H1 (cell line): ENCODE measurements around the gene EPHA8. TPM values are rescaled to one million over a fixed set of nuclear protein-coding genes. Genes with fewer than 3 reads are reported as not detected.

ENCODE experiments used
- CTCF ChIA-PET: fragments of 300-600 bp; sonication (Branson Sonifier 250); formaldehyde crosslinking; loops from one replicate; lab custom pipeline; 2021; ENCODE audit not compliant: partially characterized antibody; lab: Charles Lee
- POLR2A ChIA-PET: fragments of 300-600 bp; sonication (Branson Sonifier 250); formaldehyde crosslinking; loops from one replicate; lab custom pipeline; 2021; ENCODE audit warnings: inconsistent platforms; ENCODE audit not compliant: partially characterized antibody; lab: Charles Lee
- DNase-seq, 2 experiments: peaks; one replicate each; pipeline versions ENCODE4 v3.0.0 to v3.0.0-alpha.2; 2010 to 2022; ENCODE audit warnings: low spot score in 2 of 2, low read depth in 1 of 2, mixed read lengths in 1 of 2
- FAIRE-seq: peaks from 2 replicates; lab custom pipeline; 2011; peaks lifted over from hg19 to GRCh38; lab: Jason Lieb, UNC
- H2AFZ ChIP-seq: 2 replicates; pipeline ENCODE4 v1.8.1; 2012; ENCODE audit warnings: low read length, inconsistent platforms
- H2AK5ac ChIP-seq: 2 replicates; pipeline ENCODE4 v1.6.1; 2013; ENCODE audit warnings: low read depth, low read length
- H2BK120ac ChIP-seq: replicated peaks from 2 replicates; pipeline ENCODE3; 2013; ENCODE audit warnings: low read depth, low read length, inconsistent platforms
- H2BK12ac ChIP-seq: 2 replicates; pipeline ENCODE4 v1.6.1; 2013; ENCODE audit warnings: low read depth, low read length
- H2BK15ac ChIP-seq: 2 replicates; pipeline ENCODE4 v1.6.1; 2013; ENCODE audit warnings: low read length
- H2BK20ac ChIP-seq: 2 replicates; pipeline ENCODE4 v1.6.1; 2013; ENCODE audit warnings: low read length
- H2BK5ac ChIP-seq: 2 replicates; pipeline ENCODE4 v1.6.1; 2013; ENCODE audit warnings: low read depth, low read length
- H3K14ac ChIP-seq: 2 replicates; pipeline ENCODE4 v1.6.1; 2013; ENCODE audit warnings: inconsistent platforms; ENCODE audit not compliant: insufficient read length
- H3K18ac ChIP-seq: 2 replicates; pipeline ENCODE4 v1.6.1; 2013; ENCODE audit warnings: low read length; ENCODE audit errors: extremely low read depth
- H3K23ac ChIP-seq: 2 replicates; pipeline ENCODE4 v1.6.1; 2013; ENCODE audit warnings: inconsistent platforms; ENCODE audit not compliant: insufficient read length
- H3K23me2 ChIP-seq: 2 replicates; pipeline ENCODE4 v1.6.1; 2013; ENCODE audit warnings: low read depth, low read length
- H3K27ac ChIP-seq: 2 replicates; pipeline ENCODE4 v1.6.1; 2011; ENCODE audit warnings: low read depth, low read length, inconsistent platforms
- H3K27me3 ChIP-seq, 4 experiments: replicated peaks in 1 of 4; 1 replicate in 1 of 4; 2 replicates in 3 of 4; pipeline versions ENCODE4 v1.6.1 to v1.8.1; 2011 to 2013; ENCODE audit warnings: low read length in 3 of 4, mild to moderate bottlenecking in 3 of 4, inconsistent platforms in 2 of 4, mixed read lengths in 2 of 4, moderate library complexity in 1 of 4; ENCODE audit not compliant: control insufficient read depth in 3 of 4, insufficient read depth in 3 of 4; ENCODE audit errors: extremely low read depth in 1 of 4
- H3K36me3 ChIP-seq, 4 experiments: 2 replicates each; pipeline versions ENCODE4 v1.6.1 to v1.8.1; 2011 to 2013; ENCODE audit warnings: mild to moderate bottlenecking in 4 of 4, low read length in 3 of 4, moderate library complexity in 2 of 4, control low read depth in 1 of 4, inconsistent platforms in 1 of 4; ENCODE audit not compliant: insufficient read depth in 4 of 4, control insufficient read depth in 2 of 4
- H3K4ac ChIP-seq: replicated peaks from 2 replicates; pipeline ENCODE3; 2013; ENCODE audit warnings: low read length, low read depth, mixed read lengths, inconsistent platforms; ENCODE audit not compliant: insufficient read length
- H3K4me1 ChIP-seq, 4 experiments: replicated peaks in 1 of 4; 1 replicate in 1 of 4; 2 replicates in 3 of 4; pipeline versions ENCODE4 v1.6.1 to v1.8.1; 2011 to 2013; ENCODE audit warnings: low read length in 3 of 4, inconsistent platforms in 2 of 4, mixed read lengths in 1 of 4; ENCODE audit not compliant: insufficient read depth in 4 of 4, control insufficient read depth in 3 of 4
- H3K4me2 ChIP-seq, 2 experiments: 2 replicates each; pipeline versions ENCODE4 v1.6.1 to v1.8.1; 2011 to 2013; ENCODE audit warnings: low read depth in 2 of 2, low read length in 2 of 2, control low read depth in 1 of 2, inconsistent platforms in 1 of 2, mild to moderate bottlenecking in 1 of 2; ENCODE audit not compliant: insufficient read depth in 1 of 2
- H3K4me3 ChIP-seq, 4 experiments: fragments of 200-600, 300-600 bp in 1 of 4; sonication (generic), shearing (Covaris generic), sonication (Bioruptor Twin) in 1 of 4; 2 replicates each; pipeline versions ENCODE4 v1.5.1 to v1.8.1; 2011 to 2016; ENCODE audit warnings: low read length in 4 of 4, low read depth in 3 of 4, control low read depth in 2 of 4, inconsistent platforms in 2 of 4, mild to moderate bottlenecking in 2 of 4, mixed read lengths in 1 of 4, moderate library complexity in 1 of 4; ENCODE audit not compliant: insufficient read depth in 2 of 4; ENCODE audit errors: extremely low read depth in 1 of 4
- H3K56ac ChIP-seq: replicated peaks from 2 replicates; pipeline ENCODE3; 2013; ENCODE audit warnings: low read depth, mild to moderate bottlenecking, mixed read lengths, low read length, inconsistent platforms; ENCODE audit not compliant: insufficient read length
- H3K79me1 ChIP-seq: 2 replicates; pipeline ENCODE4 v1.6.1; 2013; ENCODE audit warnings: low read depth, low read length, control low read depth
- H3K79me2 ChIP-seq, 2 experiments: 2 replicates each; pipeline versions ENCODE4 v1.6.1 to v1.8.1; 2012 to 2013; ENCODE audit warnings: low read length in 2 of 2, mild to moderate bottlenecking in 2 of 2, inconsistent platforms in 1 of 2; ENCODE audit not compliant: insufficient read depth in 2 of 2, control insufficient read depth in 1 of 2
- H3K9ac ChIP-seq, 4 experiments: replicated peaks in 1 of 4; 1 replicate in 1 of 4; 2 replicates in 3 of 4; pipeline versions ENCODE4 v1.6.1 to v1.8.1; 2011 to 2013; ENCODE audit warnings: low read depth in 3 of 4, low read length in 3 of 4, control low read depth in 2 of 4, mild to moderate bottlenecking in 2 of 4, moderate library complexity in 2 of 4, inconsistent platforms in 1 of 4; ENCODE audit errors: extremely low read depth in 1 of 4
- H3K9me3 ChIP-seq, 2 experiments: 2 replicates each; pipeline versions ENCODE4 v1.6.1 to v1.8.1; 2012 to 2013; ENCODE audit warnings: mild to moderate bottlenecking in 2 of 2, moderate library complexity in 2 of 2, control low read depth in 1 of 2, inconsistent platforms in 1 of 2, low read depth in 1 of 2, low read length in 1 of 2, mixed read lengths in 1 of 2; ENCODE audit not compliant: insufficient read depth in 2 of 2
- H4K20me1 ChIP-seq, 2 experiments: replicated peaks in 1 of 2; 2 replicates each; pipeline versions ENCODE3 to v1.8.1; 2011 to 2013; ENCODE audit warnings: inconsistent platforms in 2 of 2, low read length in 2 of 2, mild to moderate bottlenecking in 1 of 2; ENCODE audit not compliant: insufficient read depth in 2 of 2, control insufficient read depth in 1 of 2
- H4K5ac ChIP-seq: 2 replicates; pipeline ENCODE4 v1.6.1; 2013; ENCODE audit warnings: low read length, low read depth, mixed read lengths, inconsistent platforms; ENCODE audit not compliant: insufficient read length
- H4K8ac ChIP-seq: 2 replicates; pipeline ENCODE4 v1.8.0; 2013; ENCODE audit warnings: mild to moderate bottlenecking, moderate library complexity, low read length, inconsistent platforms; ENCODE audit not compliant: insufficient read depth; ENCODE audit errors: extremely low read depth
- H4K91ac ChIP-seq: replicated peaks from 2 replicates; pipeline ENCODE3; 2013; ENCODE audit warnings: low read length, mixed read lengths, inconsistent platforms; ENCODE audit not compliant: insufficient read length
- ASH2L ChIP-seq: fragments of 200-600, 300-600 bp; sonication (generic); IDR thresholded peaks from one replicate; pipeline ENCODE4 v1.7.1; 2017; ENCODE audit warnings: low read length
- EGR1 ChIP-seq: IDR thresholded peaks from 2 replicates; pipeline ENCODE4 v1.6.1; 2011; ENCODE audit warnings: low read depth, low read length, borderline replicate concordance
- GTF2F1 ChIP-seq: IDR thresholded peaks from 2 replicates; pipeline ENCODE4 v1.6.1; 2012; ENCODE audit warnings: low read depth, low read length, improper control_type of control experiment, borderline replicate concordance
- PHF8 ChIP-seq: fragments of 200-600 bp; sonication (generic); conservative IDR thresholded peaks from 2 replicates; pipeline ENCODE4 v1.7.1; 2012; ENCODE audit warnings: low read depth, mild to moderate bottlenecking, inconsistent platforms, low read length, moderate library complexity
- POU5F1 ChIP-seq: IDR thresholded peaks from 2 replicates; pipeline ENCODE4 v1.6.1; 2011; ENCODE audit warnings: low read depth, mild to moderate bottlenecking, low read length, moderate library complexity
- RBBP5 ChIP-seq: IDR thresholded peaks from 2 replicates; pipeline ENCODE4 v1.7.1; 2012; ENCODE audit warnings: low read depth, mild to moderate bottlenecking, inconsistent platforms, low read length, moderate library complexity, borderline replicate concordance
- RFX5 ChIP-seq: IDR thresholded peaks from 2 replicates; pipeline ENCODE4 v1.6.1; 2011; ENCODE audit warnings: low read depth, low read length, improper control_type of control experiment, borderline replicate concordance
- SP2 ChIP-seq: IDR thresholded peaks from 2 replicates; pipeline ENCODE4 v1.6.1; 2012; ENCODE audit warnings: mild to moderate bottlenecking, low read length, inconsistent platforms
- TAF1 ChIP-seq: IDR thresholded peaks from 2 replicates; pipeline ENCODE4 v1.6.1; 2011; ENCODE audit warnings: mild to moderate bottlenecking, low read depth, low read length
- WGBS, 2 experiments: shearing (Covaris generic) in 1 of 2; methylation state at CpG; one replicate each; pipeline versions ENCODE4 v1.1.6 to v1.1.7; 2013 to 2015; ENCODE audit warnings: low lambda C conversion rate in 2 of 2, mixed read lengths in 2 of 2, inconsistent platforms in 1 of 2, low coverage in 1 of 2, missing lambda C conversion rate in 1 of 2; ENCODE audit not compliant: insufficient replicate concordance in 2 of 2, insufficient coverage in 1 of 2, insufficient read length in 1 of 2; ENCODE audit errors: extremely low coverage in 1 of 2, missing lambda C conversion rate in 1 of 2; 5-methylcytosine and 5-hydroxymethylcytosine counted together
- polyA plus RNA-seq, 7 experiments: library from polyadenylated mRNA; depleted of rRNA in 3 of 7; stranded (reverse) in 5 of 7; unstranded in 2 of 7; fragments of >200 nt in 5 of 7; fragments of 200-250 nt in 2 of 7; gene quantifications; 1 replicate in 5 of 7; 2 replicates in 1 of 7; 4 replicates in 1 of 7; pipeline versions ENCODE4 v1.2.1 to v1.2.3, GENCODE V29; 2011 to 2013; ENCODE audit warnings: missing spikeins in 2 of 7, mixed read lengths in 2 of 7
- total RNA-seq: library from RNA; stranded (reverse); fragmentation: NEBNext Ultra II Directional; extraction: Animal tissue kit (Norgen Biotek cat#: 25700); gene quantifications from 2 replicates; pipeline ENCODE4 v1.2.1, GENCODE V29; 2021

EPHA8 gene
- total and polyA plus RNA-seq, 2 of the 8 experiments (the other 6 are each of a cell fraction or from before 2014, with no cell fraction given) = 4.0 to 8.4 TPM

GRCh38 chr1:22616571-22616970 is 53.3 kb downstream of the EPHA8 start:
- no peak for FAIRE-seq
- H3K4me3 ChIP-seq = no peak overlapping the region
- H3K27me3 ChIP-seq = no peaks in the 10 kb centered on the region; a peak in 1 of 7 replicates
- H3K4ac ChIP-seq = no peak overlapping the region
- H3K23ac ChIP-seq = no peak overlapping the region
- H3K9me3 ChIP-seq = no peaks in the 10 kb centered on the region
- TF ChIP-seq POU5F1 = no peak
- no peak for TF ChIP-seq EGR1
- no peak for TF ChIP-seq TAF1
- TF ChIP-seq SP2 = no peak
- no peak for TF ChIP-seq RFX5
- TF ChIP-seq ASH2L = no peak
- TF ChIP-seq RBBP5 = no peak
- no peak for TF ChIP-seq GTF2F1
- no peak for TF ChIP-seq PHF8
- TF ChIP-seq, all 59 proteins: peak for 0
- H3K4me1 ChIP-seq = peaks cover 0 to 5% (median under 1%) of the 10 kb centered on the region in 4 experiments; a peak in 5 of 7 replicates
- no peaks in the 10 kb centered on the region for H3K23me2 ChIP-seq
- CTCF ChIA-PET = interaction anchor here (0.7 to 3.4 kb wide), 7 partner anchors 16 to 200 kb away, joined by 3 to 9 read pairs (median 4); no protein-coding TSS in a partner anchor
- no peak overlapping the region for H4K8ac ChIP-seq
- 70% methylated on average over 11 of the region's 11 CpGs; no CpG with 5 or more reads in 1 of the 2 experiments for WGBS, 2 experiments
- no peak overlapping the region for H3K27ac ChIP-seq
- H2BK20ac ChIP-seq = no peak overlapping the region
- H2AK5ac ChIP-seq = no peak overlapping the region
- H3K18ac ChIP-seq = no peak overlapping the region
- H3K14ac ChIP-seq = no peak overlapping the region
- H4K5ac ChIP-seq = no peak overlapping the region
- no peaks in the 10 kb centered on the region for H3K36me3 ChIP-seq
- H4K91ac ChIP-seq = no peak overlapping the region
- no peak overlapping the region for H2BK5ac ChIP-seq
- DNase-seq = no peak
- no peaks in the 10 kb centered on the region for H3K79me2 ChIP-seq
- no peak overlapping the region for H3K9ac ChIP-seq
- H3K56ac ChIP-seq = no peak overlapping the region
- H3K4me2 ChIP-seq = no peak overlapping the region
- peaks cover 0 to 7% of the 10 kb centered on the region in 2 experiments for H4K20me1 ChIP-seq
- POLR2A ChIA-PET = interaction anchor here (0.7 to 1.5 kb wide), 2 partner anchors 9 to 137 kb away, joined by 5 to 6 read pairs; no protein-coding TSS in a partner anchor
- H2AFZ ChIP-seq = no peak overlapping the region
- H2BK120ac ChIP-seq = no peak overlapping the region
- H2BK15ac ChIP-seq = no peak overlapping the region
- no peak overlapping the region for H2BK12ac ChIP-seq
- H3K79me1 ChIP-seq = no peaks in the 10 kb centered on the region
